DOHH2 (cell line): ENCODE results near the gene DELE1.

Experiments
- EZH2phosphoT487 ChIP-seq: fragments of 200-600 bp; sonication (generic); IDR thresholded peaks from 2 replicates; pipeline ENCODE4 v1.6.1; 2017; ENCODE audit warnings: borderline replicate concordance, mild to moderate bottlenecking, antibody characterized with exemption, low read length, moderate library complexity, mixed read lengths
- TF ChIP-seq, protein P1 (sequence below): fragments of 200-600 bp; sonication (generic); IDR thresholded peaks from one replicate; pipeline ENCODE4 v1.5.1; 2014; ENCODE audit warnings: antibody characterized with exemption, mild to moderate bottlenecking, low read depth, low read length; ENCODE audit not compliant: poor library complexity, severe bottlenecking

DNA sequence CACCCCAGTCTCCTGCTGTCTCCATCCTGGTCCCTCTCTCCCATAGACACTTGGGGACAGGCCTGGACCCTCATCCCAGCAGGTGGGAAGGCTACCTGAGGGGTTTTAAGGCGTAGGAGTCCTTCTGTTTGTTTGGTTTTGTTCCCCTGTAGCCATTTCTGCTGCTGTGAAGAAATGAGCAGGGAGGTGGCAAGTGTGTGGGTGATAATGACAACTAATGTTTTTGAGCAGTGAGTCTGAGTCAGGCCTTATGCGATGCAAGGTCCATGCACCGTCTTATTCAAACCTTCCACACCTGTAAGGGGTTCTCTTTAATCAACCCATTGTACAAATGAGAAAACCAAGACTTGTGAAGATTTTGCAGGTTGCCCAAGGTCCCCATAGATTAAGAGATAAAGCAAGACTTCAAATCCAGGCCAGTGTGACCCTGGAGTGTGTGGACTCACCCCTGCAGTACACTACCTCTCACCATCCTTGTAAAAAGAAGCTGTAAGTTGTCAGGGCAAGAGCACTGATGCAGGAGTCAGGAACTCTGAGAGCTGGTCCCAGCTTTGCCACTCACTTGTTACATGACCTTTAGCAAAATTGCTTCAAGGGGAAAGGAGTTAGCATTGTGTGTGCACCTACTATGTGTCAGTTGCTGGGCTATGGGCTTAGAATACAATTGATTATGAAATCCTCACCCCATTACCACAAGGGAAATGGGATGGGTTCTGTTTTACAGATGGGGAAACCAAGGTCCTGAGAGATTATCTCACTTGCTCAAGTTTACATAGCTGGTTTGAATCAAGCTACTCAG lies 26.7 kb downstream of the DELE1 start:
- TF ChIP-seq, protein P1, sequence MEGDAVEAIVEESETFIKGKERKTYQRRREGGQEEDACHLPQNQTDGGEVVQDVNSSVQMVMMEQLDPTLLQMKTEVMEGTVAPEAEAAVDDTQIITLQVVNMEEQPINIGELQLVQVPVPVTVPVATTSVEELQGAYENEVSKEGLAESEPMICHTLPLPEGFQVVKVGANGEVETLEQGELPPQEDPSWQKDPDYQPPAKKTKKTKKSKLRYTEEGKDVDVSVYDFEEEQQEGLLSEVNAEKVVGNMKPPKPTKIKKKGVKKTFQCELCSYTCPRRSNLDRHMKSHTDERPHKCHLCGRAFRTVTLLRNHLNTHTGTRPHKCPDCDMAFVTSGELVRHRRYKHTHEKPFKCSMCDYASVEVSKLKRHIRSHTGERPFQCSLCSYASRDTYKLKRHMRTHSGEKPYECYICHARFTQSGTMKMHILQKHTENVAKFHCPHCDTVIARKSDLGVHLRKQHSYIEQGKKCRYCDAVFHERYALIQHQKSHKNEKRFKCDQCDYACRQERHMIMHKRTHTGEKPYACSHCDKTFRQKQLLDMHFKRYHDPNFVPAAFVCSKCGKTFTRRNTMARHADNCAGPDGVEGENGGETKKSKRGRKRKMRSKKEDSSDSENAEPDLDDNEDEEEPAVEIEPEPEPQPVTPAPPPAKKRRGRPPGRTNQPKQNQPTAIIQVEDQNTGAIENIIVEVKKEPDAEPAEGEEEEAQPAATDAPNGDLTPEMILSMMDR: no peak
- no peak for TF ChIP-seq EZH2phosphoT487
